Anterior cingulate cortex (tissue), 58 donors: Measurements from ENCODE around the gene TSPAN1.

Experiments used
- DNase-seq, 58 donors: peaks; one replicate each; lab custom pipeline; 2025; lab: John Stamatoyannopoulos, UW

TSPAN1 gene

DNA sequence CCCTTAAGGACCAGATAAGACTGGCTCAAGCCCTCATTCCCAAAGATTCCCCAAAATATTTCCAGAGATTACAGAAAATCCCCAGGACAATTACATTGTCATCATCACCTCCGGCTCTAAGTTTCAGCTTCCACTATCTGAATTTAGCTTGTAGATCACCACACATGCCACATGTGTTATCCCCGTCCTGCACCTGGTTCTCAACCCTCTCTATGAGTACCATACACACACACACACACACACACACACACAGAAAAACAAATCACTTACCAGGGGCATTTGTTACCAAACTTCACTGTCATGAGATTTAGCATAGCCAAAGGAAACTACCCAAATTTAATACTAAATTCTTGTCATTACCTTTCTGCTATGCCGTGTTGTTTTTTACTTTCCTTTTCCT is 15.4 kb upstream of the TSPAN1 start:
- no peak for DNase-seq

DNA sequence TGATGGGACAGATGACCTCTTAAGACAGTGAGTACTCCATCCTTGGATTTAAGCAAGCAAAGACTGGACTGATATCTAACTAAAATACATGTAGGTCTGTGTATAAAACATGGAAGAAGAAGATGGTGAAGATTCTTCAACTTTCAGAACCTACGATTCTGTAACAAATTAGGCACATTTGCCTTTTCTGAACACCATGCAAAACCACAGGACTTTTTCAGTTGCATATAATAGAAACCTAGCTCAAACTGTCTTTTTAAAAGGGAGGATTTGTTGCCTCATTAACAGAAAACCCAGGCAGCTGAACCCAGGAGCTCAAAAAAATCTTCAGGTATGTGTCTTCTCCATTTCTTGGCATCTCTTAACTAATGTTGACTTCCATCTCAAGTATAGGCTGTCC is 14.7 kb upstream of the TSPAN1 start:
- DNase-seq: no peak

DNA sequence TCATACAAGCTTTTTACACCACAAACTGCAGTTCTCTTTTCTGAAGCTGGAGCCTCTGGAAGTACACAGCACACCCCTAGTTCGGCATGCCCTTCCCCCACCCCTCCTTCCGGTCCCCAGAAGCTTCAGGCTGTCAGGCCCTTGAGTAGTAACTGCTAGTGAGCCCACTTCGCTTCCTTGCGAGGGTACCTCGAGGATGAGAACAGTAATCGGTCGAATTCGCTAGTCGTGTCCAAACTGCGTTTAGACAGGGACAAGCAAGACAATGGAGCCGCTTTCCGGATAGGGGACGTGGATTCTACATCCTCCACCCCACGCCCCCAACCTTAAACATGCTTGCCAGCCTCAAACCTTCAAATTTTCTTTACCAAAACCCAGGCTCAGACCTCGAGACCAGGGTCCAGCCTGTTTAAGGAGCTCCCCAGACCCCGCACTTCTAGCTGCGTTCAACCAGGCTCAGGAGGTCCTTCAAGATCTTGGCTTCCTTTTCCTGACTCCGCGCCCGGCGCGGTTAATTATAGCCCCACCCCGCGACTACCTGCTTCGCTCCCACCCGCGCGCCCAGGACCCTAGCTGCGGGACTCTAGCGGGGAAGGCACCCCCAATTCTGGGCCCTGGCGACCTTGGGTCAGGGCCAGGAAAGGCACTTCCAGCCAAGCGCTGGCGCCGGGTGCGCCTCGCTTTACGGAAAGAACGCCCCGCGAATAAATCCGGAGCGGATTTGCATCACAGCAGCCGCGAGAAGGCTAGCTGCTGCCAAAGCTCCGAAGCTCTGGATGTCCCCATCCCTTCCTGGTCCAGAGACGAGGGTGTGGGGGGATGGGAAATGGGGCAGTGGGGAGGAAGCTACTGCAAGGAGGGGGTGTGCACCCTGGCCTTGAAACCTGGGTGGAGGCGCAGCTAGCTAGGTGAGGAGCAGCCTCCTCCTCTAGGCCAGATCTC is 8.1 kb upstream of the TSPAN1 start:
- peak in 8 of 58 donors; percentile 9 to 37 (median 25) for DNase-seq

GRCh38 chr1:46168477-46168876 is 6.4 kb upstream of the TSPAN1 start:
- no peak for DNase-seq

GRCh38 chr1:46169811-46170454 is 5.0 kb upstream of the TSPAN1 start:
- no peak for DNase-seq

DNA sequence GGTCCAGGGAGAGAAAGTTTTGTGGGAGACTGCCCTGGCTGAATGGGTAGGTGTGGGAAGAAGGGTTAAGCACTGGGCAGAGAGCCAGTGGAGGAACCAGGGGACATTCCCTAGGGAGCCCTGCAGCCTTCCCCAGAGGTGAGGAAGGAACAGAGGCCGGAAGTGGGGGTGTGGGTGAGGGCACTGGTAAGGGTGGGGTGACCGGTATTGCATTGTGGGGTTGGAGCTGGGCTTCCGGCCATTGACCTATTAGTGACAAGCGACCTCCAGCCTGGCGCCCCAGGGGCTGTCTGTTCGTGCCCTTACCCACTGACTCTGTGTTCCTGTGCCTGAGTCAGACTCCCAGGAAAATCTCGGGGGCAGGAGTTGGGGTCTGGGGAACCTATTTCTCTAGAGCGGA is 3.5 kb upstream of the TSPAN1 start:
- no peak for DNase-seq

DNA sequence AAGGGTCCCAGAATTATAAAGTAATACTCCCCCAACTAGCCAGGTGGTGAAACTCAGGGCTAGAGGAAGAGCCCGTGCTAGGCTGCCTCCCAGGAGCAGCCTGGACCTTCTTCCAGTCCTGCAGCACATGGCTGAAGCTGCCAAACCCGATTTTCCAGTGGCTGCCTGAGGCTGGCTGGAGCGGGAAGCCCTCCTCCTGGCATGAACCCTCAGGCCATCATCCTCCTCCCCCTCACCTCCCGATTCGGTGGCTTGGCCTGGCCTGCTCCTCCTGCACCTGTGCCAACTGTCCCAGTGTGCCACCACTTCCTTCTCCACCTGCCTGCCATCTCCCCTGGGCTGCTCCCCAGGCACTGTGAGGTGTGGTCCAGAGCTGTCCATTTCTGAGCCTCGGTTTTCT is 3.0 kb upstream of the TSPAN1 start:
- no peak for DNase-seq

GRCh38 chr1:46172321-46172720 is 2.6 kb upstream of the TSPAN1 start:
- no peak for DNase-seq

DNA sequence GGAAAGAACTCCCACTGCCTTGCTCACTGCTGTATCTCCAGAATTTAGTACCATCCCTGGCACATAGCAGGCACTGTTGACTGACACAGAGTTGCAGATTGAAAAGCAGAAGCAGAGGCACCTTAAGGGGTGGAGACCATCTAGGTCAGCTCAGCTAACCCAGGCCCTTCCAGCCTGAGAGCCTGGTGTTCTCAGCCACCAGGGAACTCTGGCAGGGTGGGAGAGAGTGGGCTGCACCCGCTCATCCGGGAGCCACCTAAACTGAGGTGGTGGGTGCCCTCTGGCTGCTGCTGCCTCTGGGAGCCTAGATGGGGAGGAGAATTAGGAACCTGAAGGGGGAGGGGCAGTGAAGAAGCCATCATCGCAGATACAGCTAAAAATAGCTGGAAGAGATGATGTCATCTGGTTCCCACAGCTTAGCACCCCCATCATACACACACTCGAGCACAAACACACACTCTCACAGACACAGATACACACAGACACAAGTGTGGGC is 1.5 kb upstream of the TSPAN1 start:
- peak in 13 of 58 donors; percentile 12 to 57 (median 32) for DNase-seq

DNA sequence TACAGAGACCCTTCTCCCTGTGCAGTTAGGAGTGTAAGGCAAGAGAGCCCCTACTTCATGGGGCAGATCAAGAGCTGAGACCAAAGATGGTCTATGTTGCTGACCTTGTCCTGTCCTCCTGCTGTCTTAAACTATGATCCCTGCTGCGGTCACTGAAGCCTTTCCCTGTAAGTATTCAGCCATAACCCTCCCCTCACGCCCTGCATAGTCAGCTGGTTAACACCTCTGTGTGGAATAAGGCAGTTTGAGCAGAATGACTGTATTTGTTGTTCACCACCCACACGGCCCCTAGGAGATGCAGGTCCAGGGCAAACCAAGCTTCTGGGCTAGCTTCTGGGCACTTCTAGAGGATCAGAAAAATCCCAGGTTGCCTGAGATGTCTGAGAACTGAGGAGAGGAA is 356 bp downstream of the TSPAN1 start:
- no peak for DNase-seq

GRCh38 chr1:46176211-46176865 is 1.5 kb downstream of the TSPAN1 start, which contains the start of gene P3R3URF:
Gene P3R3URF, minus strand, starts transcription at chr1:46176488. Its CDS starts 17 bp downstream, at chr1:46176471.
- DNase-seq: no peak

DNA sequence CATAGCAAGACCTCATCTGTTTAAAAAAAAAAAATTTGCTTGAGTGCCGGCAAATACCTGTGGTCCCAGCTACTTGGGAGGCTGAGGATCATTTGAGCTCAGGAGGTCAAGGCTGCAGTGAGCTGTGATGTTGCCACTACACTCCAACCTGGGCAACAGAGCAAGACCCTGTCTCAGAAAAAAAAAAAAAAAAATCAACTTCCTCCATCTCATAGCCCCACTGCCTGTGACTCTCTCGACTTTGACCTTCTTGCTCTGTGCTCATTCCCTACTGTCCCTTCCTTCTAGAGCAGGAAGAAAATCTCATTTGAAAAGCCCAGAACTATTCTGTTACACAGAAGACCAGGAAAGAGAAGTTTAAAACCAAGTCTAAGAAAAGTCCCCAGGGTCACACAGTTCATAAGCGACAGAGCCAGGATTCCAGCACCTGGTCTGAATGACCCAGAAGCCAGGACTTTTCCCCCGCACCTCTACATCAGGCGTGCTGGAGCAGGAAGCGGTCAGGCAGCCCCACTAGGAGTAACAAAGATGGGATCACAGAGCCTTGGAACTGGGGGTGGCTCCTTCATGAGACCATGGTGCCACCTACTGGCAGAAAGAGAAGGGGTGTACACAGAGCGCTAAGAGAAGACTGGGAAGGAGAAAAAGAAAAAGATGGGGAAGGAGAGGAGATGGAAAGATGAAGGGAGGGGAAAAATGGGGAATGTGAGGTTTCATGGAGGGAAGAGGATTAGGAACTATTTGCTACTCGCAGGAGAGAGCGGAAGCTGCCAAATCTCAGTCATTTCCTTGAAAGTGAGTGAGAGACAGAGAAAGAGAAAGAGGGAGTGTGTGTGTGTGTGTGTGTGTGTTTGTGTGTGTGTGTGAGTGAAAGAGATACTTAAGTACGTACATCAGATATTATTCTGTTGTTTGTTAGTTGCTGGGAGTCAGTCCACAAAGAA is 4.5 kb downstream of the TSPAN1 start:
- peak in 54 of 58 donors; percentile 14 to 92 (median 62) for DNase-seq

DNA sequence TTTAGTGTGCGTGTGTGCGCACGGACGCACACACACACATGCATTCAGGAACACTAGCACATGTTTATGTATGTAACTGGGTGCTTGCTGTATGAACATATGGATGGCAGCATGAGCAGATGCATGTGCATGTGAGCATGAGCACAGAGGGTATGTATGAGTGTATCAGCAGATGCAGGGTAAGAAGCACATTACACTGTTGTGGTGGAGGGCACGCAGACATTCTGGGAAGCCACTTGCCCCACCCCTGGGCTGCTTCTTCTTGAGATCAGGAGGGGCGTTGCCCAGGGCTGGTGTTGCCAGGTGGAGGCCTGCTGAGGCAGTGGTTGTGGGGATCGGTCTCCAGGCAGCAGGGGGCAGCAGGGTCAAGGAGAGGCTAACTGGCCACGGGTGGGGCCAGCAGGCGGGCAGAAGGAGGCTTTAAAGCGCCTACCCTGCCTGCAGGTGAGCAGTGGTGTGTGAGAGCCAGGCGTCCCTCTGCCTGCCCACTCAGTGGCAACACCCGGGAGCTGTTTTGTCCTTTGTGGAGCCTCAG is 5.3 kb downstream of the TSPAN1 start:
- peak in 15 of 58 donors; percentile 7 to 59 (median 36) for DNase-seq

- no peak for DNase-seq
Measured at GRCh38 chr1:46181343-46182260, 6.7 kb downstream of the TSPAN1 start.

DNA sequence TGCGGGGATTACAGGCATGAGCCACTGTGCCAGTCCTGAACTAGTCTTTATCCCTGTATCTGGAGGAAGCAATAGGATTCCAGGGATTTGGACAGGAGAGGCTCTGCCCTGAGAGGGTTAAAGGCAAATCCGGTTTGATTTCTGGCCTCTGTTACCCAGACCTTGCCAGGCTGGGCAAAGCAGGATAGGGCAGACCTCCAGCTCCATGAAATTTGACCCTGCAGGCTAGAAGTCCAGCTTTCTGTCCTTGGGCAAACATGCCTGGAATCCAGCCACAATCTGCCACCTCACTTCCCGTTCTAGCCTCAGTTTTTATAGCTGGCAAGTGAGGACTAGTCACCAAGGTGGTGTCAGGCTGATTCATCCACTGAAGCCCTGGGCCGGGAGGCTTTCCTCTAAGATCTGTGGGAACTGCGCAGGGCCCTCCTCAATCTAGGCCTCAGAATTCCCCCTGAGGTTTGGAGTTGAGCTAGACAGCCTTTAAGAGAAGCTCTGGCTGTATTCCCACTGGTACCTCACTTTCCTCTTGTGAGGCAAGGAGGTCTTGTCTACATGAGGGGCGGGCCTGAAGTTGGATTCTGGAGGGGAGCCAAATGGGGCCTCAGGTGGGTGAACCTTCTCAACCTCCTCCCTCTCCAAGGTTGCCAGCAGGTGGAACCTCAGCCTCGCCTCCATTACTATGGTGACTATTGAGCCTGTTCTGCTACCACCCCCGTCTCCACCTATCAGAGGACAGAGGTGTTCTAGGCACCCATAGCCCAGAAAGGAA is 8.4 kb downstream of the TSPAN1 start:
- DNase-seq: peak in 3 of 58 donors; percentile 4 to 63 (median 58)

DNA sequence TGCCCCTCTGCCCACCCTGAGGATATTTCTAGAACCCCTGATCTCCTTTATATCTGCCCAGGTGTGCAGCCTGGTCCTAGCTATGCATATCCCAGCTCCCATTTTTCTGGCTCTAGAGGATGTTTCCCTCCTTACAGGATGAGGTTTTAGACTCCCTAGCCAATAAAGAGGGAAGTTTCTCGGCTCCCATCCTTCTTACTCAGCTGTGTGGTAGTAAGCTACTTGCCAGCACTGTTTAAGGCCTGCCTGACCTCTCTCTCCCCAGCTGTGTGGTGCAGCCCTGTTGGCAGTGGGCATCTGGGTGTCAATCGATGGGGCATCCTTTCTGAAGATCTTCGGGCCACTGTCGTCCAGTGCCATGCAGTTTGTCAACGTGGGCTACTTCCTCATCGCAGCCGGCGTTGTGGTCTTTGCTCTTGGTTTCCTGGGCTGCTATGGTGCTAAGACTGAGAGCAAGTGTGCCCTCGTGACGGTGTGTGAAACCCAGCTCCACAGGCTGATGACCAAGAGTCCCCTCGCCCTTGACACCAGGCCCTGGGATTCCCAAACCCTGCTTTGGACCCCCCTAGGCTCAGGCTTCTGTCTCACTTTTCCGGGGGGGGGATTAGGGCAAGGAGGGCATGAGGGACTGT is 9.2 kb downstream of the TSPAN1 start:
- no peak for DNase-seq
